WTC11 (cell line): ENCODE results near the gene ELAC2. TPM values are rescaled to one million over a fixed set of nuclear protein-coding genes. Genes with fewer than 3 reads are reported as not detected.

Source experiments
- ATAC-seq: fragments of 200-7000 bp; cut with Tn5 transposase; 2 replicates; pipeline ENCODE4 v1.10.0; 2021; ENCODE audit warnings: mild to moderate bottlenecking, moderate library complexity
- CTCF ChIA-PET: fragments of 300-600 bp; sonication (Branson Sonifier 250); formaldehyde crosslinking; loops from one replicate; lab custom pipeline; 2021; ENCODE audit warnings: antibody characterized with exemption; lab: Charles Lee
- POLR2A ChIA-PET: fragments of 350-600 bp; sonication (Branson Sonifier 250); formaldehyde crosslinking; loops from one replicate; lab custom pipeline; 2021; ENCODE audit warnings: antibody characterized with exemption; lab: Charles Lee
- DNase-seq: peaks from one replicate; pipeline ENCODE4 v3.0.0; 2021; ENCODE audit warnings: low spot score
- H3K27ac Mint-ChIP-seq: 2 replicates; pipeline ENCODE4 v1.8.0; 2021; ENCODE audit warnings: mixed read lengths
- H3K27me3 Mint-ChIP-seq: 2 replicates; pipeline ENCODE4 v1.8.0; 2021; ENCODE audit warnings: low read depth, mild to moderate bottlenecking, moderate library complexity, mixed read lengths
- H3K36me3 Mint-ChIP-seq: 2 replicates; pipeline ENCODE4 v1.8.0; 2021; ENCODE audit warnings: mixed read lengths
- H3K4me1 Mint-ChIP-seq: 2 replicates; pipeline ENCODE4 v1.8.0; 2022; ENCODE audit warnings: mixed read lengths
- H3K4me3 Mint-ChIP-seq: 2 replicates; pipeline ENCODE4 v1.8.0; 2021; ENCODE audit warnings: mild to moderate bottlenecking, moderate library complexity, mixed read lengths
- H3K9me3 Mint-ChIP-seq: 2 replicates; pipeline ENCODE4 v1.8.0; 2021; ENCODE audit warnings: mixed read lengths
- AR ChIP-seq: fragments of 250-450 bp; sonication (Bioruptor Pico); IDR thresholded peaks from 2 replicates; pipeline ENCODE4 v1.9.0; 2021; ENCODE audit warnings: mild to moderate bottlenecking
- E2F1 ChIP-seq: sonication (generic); formaldehyde crosslinking; IDR thresholded peaks from 2 replicates; pipeline ENCODE4 v1.8.0; 2022; ENCODE audit warnings: mild to moderate bottlenecking, missing genetic modification reagents
- ELF4 ChIP-seq: sonication (generic); formaldehyde crosslinking; IDR thresholded peaks from 2 replicates; pipeline ENCODE4 v1.8.1; 2022; ENCODE audit warnings: low read depth, mild to moderate bottlenecking, moderate library complexity, missing genetic modification reagents
- ETV6 ChIP-seq: sonication (generic); formaldehyde crosslinking; IDR thresholded peaks from 2 replicates; pipeline ENCODE4 v1.8.1; 2022; ENCODE audit warnings: mild to moderate bottlenecking, missing genetic modification reagents
- GABPB1 ChIP-seq: sonication (generic); formaldehyde crosslinking; IDR thresholded peaks from 2 replicates; pipeline ENCODE4 v1.8.1; 2023; ENCODE audit warnings: mild to moderate bottlenecking, missing genetic modification reagents
- KAT7 ChIP-seq: sonication (generic); formaldehyde crosslinking; IDR thresholded peaks from 2 replicates; pipeline ENCODE4 v1.8.1; 2023; ENCODE audit warnings: missing genetic modification reagents, mild to moderate bottlenecking, borderline replicate concordance
- NFATC4 ChIP-seq: fragments of 250-450 bp; sonication (Bioruptor Pico); IDR thresholded peaks from 2 replicates; pipeline ENCODE4 v1.9.0; 2021; ENCODE audit warnings: mild to moderate bottlenecking
- NR2C2 ChIP-seq: sonication (generic); formaldehyde crosslinking; IDR thresholded peaks from 2 replicates; pipeline ENCODE4 v1.8.0; 2022; ENCODE audit warnings: mild to moderate bottlenecking, missing genetic modification reagents
- PRRX2 ChIP-seq: fragments of 250-450 bp; sonication (Bioruptor Pico); IDR thresholded peaks from 2 replicates; pipeline ENCODE4 v1.8.0; 2021; ENCODE audit warnings: mild to moderate bottlenecking
- STAT6 ChIP-seq: sonication (generic); formaldehyde crosslinking; conservative IDR thresholded peaks from 2 replicates; pipeline ENCODE4 v1.8.1; 2023; ENCODE audit warnings: mild to moderate bottlenecking, low read depth, missing genetic modification reagents, moderate library complexity
- TCF7 ChIP-seq: sonication (generic); formaldehyde crosslinking; IDR thresholded peaks from 2 replicates; pipeline ENCODE4 v1.8.0; 2022; ENCODE audit warnings: mild to moderate bottlenecking, low read depth, missing genetic modification reagents, moderate library complexity
- TP53 ChIP-seq: sonication (generic); formaldehyde crosslinking; IDR thresholded peaks from 2 replicates; pipeline ENCODE4 v1.8.1; 2023; ENCODE audit warnings: mild to moderate bottlenecking, missing genetic modification reagents
- ZSCAN18 ChIP-seq: fragments of 250-450 bp; sonication (Bioruptor Pico); IDR thresholded peaks from 2 replicates; pipeline ENCODE4 v2.1.2; 2022; ENCODE audit warnings: mild to moderate bottlenecking, moderate library complexity
- total RNA-seq: library from RNA; stranded (reverse); gene quantifications from 3 replicates; pipeline ENCODE4 v1.2.3, GENCODE V29; 2021

ELAC2 gene
- total RNA-seq, 1 experiment from 2014 or later = 86.9 TPM

- TF ChIP-seq NFATC4 (CRISPR knock-in tag) (no peak), ZSCAN18 (CRISPR knock-in tag) (no peak), E2F1 (no peak), PRRX2 (CRISPR knock-in tag) (no peak), TP53 (CRISPR knock-in tag) (no peak), STAT6 (no peak), AR (CRISPR knock-in tag) (no peak), NR2C2 (CRISPR knock-in tag) (no peak), ELF4 (CRISPR knock-in tag) (no peak)
These were observed 30.7 kb downstream of the ELAC2 start (continued) for GRCh38 chr17:12987120-12987519.

GRCh38 chr17:12985431-12986293 lies 32.2 kb downstream of the ELAC2 start:
- ATAC-seq (no peak), DNase-seq (no peak)
- ChIA-PET POLR2A (interaction anchor here (0.7 kb wide), 2 partner anchors 55 to 215 kb away, joined by 6 to 8 read pairs; no protein-coding TSS in a partner anchor), CTCF (interaction anchor here (1.2 to 1.8 kb wide), 2 partner anchors 46 to 244 kb away, joined by 5 to 6 read pairs; no protein-coding TSS in a partner anchor)
- Mint-ChIP-seq H3K27me3 (no peaks in the 10 kb centered on the region), H3K36me3 (peaks cover 20% of the 10 kb centered on the region), H3K9me3 (no peaks in the 10 kb centered on the region), H3K4me3 (no peak overlapping the region), H3K4me1 (peaks cover 30% of the 10 kb centered on the region), H3K27ac (no peak overlapping the region)
- TF ChIP-seq ETV6 (CRISPR knock-in tag) (no peak), TCF7 (no peak), TP53 (CRISPR knock-in tag) (no peak), GABPB1 (CRISPR knock-in tag) (no peak), KAT7 (CRISPR knock-in tag) (no peak)
